Heart left ventricle (tissue), 16 donors: ENCODE measurements around the gene RNF135. TPM values are rescaled to one million over a fixed set of nuclear protein-coding genes. Genes with fewer than 3 reads are reported as not detected.
"Not testable (repeated sequence)": the region's sequence is repeated elsewhere in the genome, so short reads cannot be mapped to it uniquely, and the experiment has no call there.

ENCODE experiments used
- ATAC-seq, 4 donors: fragments of 200-7000 bp; cut with Tn5 transposase; one replicate each; pipeline ENCODE4 v1.9.1; 2020 to 2022; ENCODE audit warnings: moderate library complexity in 4 of 4, mild to moderate bottlenecking in 3 of 4, moderate number of reproducible peaks in 1 of 4
- DNase-seq, 5 donors: peaks; one replicate each; pipeline ENCODE4 v3.0.0-alpha.2; 2020
- H3K27ac ChIP-seq, 12 donors: fragments of 200-600 bp; sonication (generic) in 4 of 12; one replicate each; pipeline versions ENCODE4 v1.5.0 to v1.8.0; 2016 to 2022; ENCODE audit warnings: mild to moderate bottlenecking in 2 of 12
- H3K27me3 ChIP-seq, 9 donors: fragments of 200-600 bp; sonication (generic) in 2 of 9; one replicate each; pipeline versions ENCODE4 v1.5.1 to v1.8.0; 2016 to 2022; ENCODE audit warnings: mild to moderate bottlenecking in 3 of 9
- H3K36me3 ChIP-seq, 9 donors: fragments of 200-600 bp; sonication (generic) in 2 of 9; one replicate each; pipeline versions ENCODE4 v1.5.0 to v1.8.0; 2018 to 2022; ENCODE audit warnings: mild to moderate bottlenecking in 2 of 9
- H3K4me1 ChIP-seq, 12 donors: fragments of 200-600 bp; sonication (generic) in 4 of 12; one replicate each; pipeline versions ENCODE4 v1.5.0 to v1.8.0; 2016 to 2022; ENCODE audit warnings: mild to moderate bottlenecking in 3 of 12
- H3K4me3 ChIP-seq, 12 donors: fragments of 200-600 bp; sonication (generic) in 4 of 12; one replicate each; pipeline versions ENCODE4 v1.5.0 to v1.8.0; 2017 to 2022; ENCODE audit warnings: mild to moderate bottlenecking in 9 of 12, moderate library complexity in 4 of 12
- H3K9me3 ChIP-seq, 12 donors: fragments of 200-600 bp; sonication (generic) in 4 of 12; one replicate each; pipeline versions ENCODE4 v1.5.0 to v1.8.0; 2016 to 2022; ENCODE audit warnings: mild to moderate bottlenecking in 1 of 12
- CTCF ChIP-seq, 12 donors: fragments of 200-600 bp; sonication (generic) in 4 of 12; IDR thresholded peaks; one replicate each; pipeline versions ENCODE4 v1.5.0 to v1.8.0; 2018 to 2022; ENCODE audit warnings: antibody characterized with exemption in 12 of 12, mild to moderate bottlenecking in 5 of 12
- POLR2A ChIP-seq, 2 donors: fragments of 450-650 bp; IDR thresholded peaks; one replicate each; pipeline ENCODE4 v1.6.1; 2017; ENCODE audit warnings: antibody characterized with exemption in 2 of 2, mild to moderate bottlenecking in 2 of 2, moderate library complexity in 2 of 2
- WGBS, 4 donors: extraction: QIAGEN DNeasy Blood & Tissue Kit in 2 of 4; methylation state at CpG; one replicate each; pipeline versions ENCODE4 v1.1.5 to v1.1.7; 2013 to 2018; 5-methylcytosine and 5-hydroxymethylcytosine counted together
- intact Hi-C, 10 donors: fragments of 100-400 bp; cut with DNase I; formaldehyde crosslinking; loops; one replicate each; pipeline versions ENCODE4 v1.11.1 to v1.14.2; 2022
- polyA plus RNA-seq, 2 donors: library from polyadenylated mRNA; stranded (reverse); fragments of 200-250 nt; gene quantifications; one replicate each; pipeline ENCODE4 v1.2.3, GENCODE V29; 2013
- total RNA-seq, 9 donors: library from RNA; depleted of rRNA in 2 of 9; stranded (reverse); fragments of >200 nt in 2 of 9; fragmentation: NEBNext Ultra II Directional in 3 of 9; extraction: Animal tissue kit (Norgen Biotek cat#: 25700) in 3 of 9; gene quantifications; one replicate each; pipeline versions ENCODE4 v1.1.0 to v1.2.4, GENCODE V29; 2016 to 2023
- donor health status: ischemic (EF 13 %, LVEDD 7.1; RV severe dilation, severe dysfunction).
- donor health status: healthy with polysubstance abuse.
- donor health status: DM: no; HTN: yes; CAD: no.
- donor health status: DM: no; HTN: no; CAD: no.
- donor health status: ischemic (EF 25% LVEDD 6.9; RV normal size, moderate dysfunction).
- donor health status: ischemic (EF 25% LVEDD 5.7; RV mildly dilated, moderate dysfunction).
- donor health status: healthy.
- donor health status: DM: yes; HTN: yes; CAD: no.
- donor health status: ischemic (EF 35%, LVEDD 5.7; RV mildly dilated, moderate dysfunction).
- donor health status: nonischemic (EF 11% LVEDD 7.7; RV severe dilation, severe dysfunction).
- donor health status: DM: yes; HTN: yes; CAD: no.
- donor health status: PGD.
- donor health status: ischemic (EF 29% LVEDD 5.4; RV normal size, mild dysfunction).
- donor health status: nonischemic (EF 23%, LVEDD 6.1; RV moderate dilation, normal function).

The RNF135 gene
- total and polyA plus RNA-seq, 11 donors = 3.9 to 19.1 (median 5.0) TPM

- TF ChIP-seq CTCF (IDR thresholded peaks at IDR 0.05) = no peak
- TF ChIP-seq POLR2A (IDR thresholded peaks at IDR 0.05) = no peak
- Histone ChIP-seq H3K27me3 (no peaks in the 10 kb centered on the region), H3K4me1 (peaks cover 0 to 53% (median 0%) of the 10 kb centered on the region in 12 donors), H3K4me3 (no peak overlapping the region), H3K36me3 (peaks cover 0 to 6% (median 0%) of the 10 kb centered on the region in 9 donors), H3K9me3 (no peaks in the 10 kb centered on the region), H3K27ac (no peak overlapping the region)
- no peak for DNase-seq
- no peak for ATAC-seq
- WGBS, 4 donors = 89 to 94% (median 91%) methylated on average over 5 of the region's 5 CpGs
- intact Hi-C loops = loop anchor here in 4 of 10 donors (5.0 to 10.0 kb wide), 3 partner anchors 43 to 60 kb away; partner anchors contain the start of genes ADAP2 (in 2 of the 4) and TEFM (in 2 of the 4)
Measured at GRCh38 chr17:30964876-30965275, 6.0 kb upstream of the RNF135 start.

DNA sequence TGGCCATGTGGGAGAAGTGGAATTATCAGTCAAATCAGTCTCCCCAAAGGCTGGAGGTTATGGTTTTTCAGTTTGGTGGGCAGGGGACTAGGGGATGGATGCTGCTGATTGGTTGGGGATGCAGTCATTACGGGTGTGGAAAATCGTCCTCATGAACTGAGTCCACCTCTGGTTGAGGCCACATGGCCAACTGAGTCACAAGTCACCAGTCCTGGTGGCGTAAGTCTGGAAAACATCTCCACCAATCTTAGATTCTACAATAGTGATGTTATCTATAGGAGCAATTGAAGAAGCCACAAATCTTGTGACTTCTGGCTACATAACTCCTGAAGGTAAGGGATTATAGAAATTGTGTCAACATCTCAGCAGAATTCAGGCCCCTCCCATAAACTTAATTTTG lies 5.2 kb upstream of the RNF135 start:
- intact Hi-C loops = loop anchor here in 4 of 10 donors (5.0 to 10.0 kb wide), 3 partner anchors 43 to 61 kb away; partner anchors contain the start of genes ADAP2 (in 2 of the 4) and TEFM (in 2 of the 4)
- no peak for DNase-seq
- H3K4me1 ChIP-seq = peaks cover 0 to 58% (median 0%) of the 10 kb centered on the region in 12 donors
- H3K27ac ChIP-seq = no peak overlapping the region
- H3K4me3 ChIP-seq = no peak overlapping the region
- H3K9me3 ChIP-seq = no peaks in the 10 kb centered on the region
- no peak for TF ChIP-seq POLR2A (IDR thresholded peaks at IDR 0.05)
- no peak for TF ChIP-seq CTCF (IDR thresholded peaks at IDR 0.05)
- 88 to 95% (median 91%) methylated on average over 3 of the region's 3 CpGs for WGBS, 4 donors
- H3K27me3 ChIP-seq = no peaks in the 10 kb centered on the region
- ATAC-seq = no peak
- H3K36me3 ChIP-seq = peaks cover 0 to 6% (median 0%) of the 10 kb centered on the region in 9 donors

GRCh38 chr17:30967911-30968310 lies 2.9 kb upstream of the RNF135 start:
- ATAC-seq, H3K9me3 ChIP-seq, H3K27me3 ChIP-seq, DNase-seq, H3K36me3 ChIP-seq: not testable (repeated sequence)
- Histone ChIP-seq H3K4me3 (peak overlapping the region in 1 of 12 donors; percentile 95), H3K4me1 (peaks cover 0 to 54% (median 4%) of the 10 kb centered on the region in 12 donors), H3K27ac (peak overlapping the region in 2 of 12 donors; percentile 18 to 98)
- intact Hi-C loops = loop anchor here in 4 of 10 donors (5.0 to 10.0 kb wide), 3 partner anchors 46 to 63 kb away; partner anchors contain the start of genes ADAP2 (in 2 of the 4) and TEFM (in 2 of the 4)
- 89 to 98% (median 94%) methylated on average over 13 of the region's 13 CpGs for WGBS, 4 donors

- Histone ChIP-seq H3K4me3 (peak overlapping the region; percentile 56 to 95 (median 76)), H3K36me3 (peaks cover 0 to 7% (median 0%) of the 10 kb centered on the region in 9 donors), H3K4me1 (peaks cover 0 to 66% (median 6%) of the 10 kb centered on the region in 12 donors), H3K9me3 (no peaks in the 10 kb centered on the region), H3K27ac (peak overlapping the region; percentile 75 to 98 (median 91)), H3K27me3 (no peaks in the 10 kb centered on the region)
- no peak for DNase-seq
- intact Hi-C loops = loop anchor here in 6 of 10 donors (2.0 to 10.0 kb wide), 4 partner anchors 48 to 65 kb away; partner anchors contain the start of genes TEFM (in 4 of the 6) and ADAP2 (in 2 of the 6)
- WGBS, 4 donors = 20 to 32% (median 22%) methylated on average over 31 of the region's 31 CpGs
- TF ChIP-seq CTCF (IDR thresholded peaks at IDR 0.05) = no peak
- no peak for TF ChIP-seq POLR2A (IDR thresholded peaks at IDR 0.05)
- peak in 2 of 4 donors; percentile 3 to 16 for ATAC-seq
Measured at GRCh38 chr17:30969989-30970830, 629 bp upstream of the RNF135 start.
